GM18511 (cell line): ENCODE results near the gene NCOA3.
"Not testable (repeated sequence)": the region's sequence is repeated elsewhere in the genome, so short reads cannot be mapped to it uniquely, and the experiment has no call there.

Experiments
- ATAC-seq: cut with Tn5 transposase; IDR thresholded peaks from one replicate; pipeline ENCODE4 v1.9.1; 2021; ENCODE audit warnings: mild to moderate bottlenecking, moderate library complexity; ENCODE audit not compliant: unreplicated experiment

Gene NCOA3

GRCh38 chr20:47500082-47500481 lies 1.6 kb upstream of the NCOA3 start:
- ATAC-seq, result not testable (repeated sequence)

- no peak for ATAC-seq
Observed at GRCh38 chr20:47500554-47500953, 1.1 kb upstream of the NCOA3 start.

- ATAC-seq, result no peak
Observed at GRCh38 chr20:47501116-47501481, 588 bp upstream of the NCOA3 start.

- no peak for ATAC-seq
Observed at GRCh38 chr20:47502271-47503239, 868 bp downstream of the NCOA3 start.

GRCh38 chr20:47503685-47504084 lies 2.0 kb downstream of the NCOA3 start:
- ATAC-seq, result no peak

- ATAC-seq, result no peak
Observed at GRCh38 chr20:47506335-47506734, 4.6 kb downstream of the NCOA3 start.

GRCh38 chr20:47506850-47507249 lies 5.2 kb downstream of the NCOA3 start:
- ATAC-seq, result no peak

- not testable (repeated sequence) for ATAC-seq
Observed at GRCh38 chr20:47507275-47507981, 5.7 kb downstream of the NCOA3 start.

- ATAC-seq, result no peak
Observed at GRCh38 chr20:47508278-47508677, 6.6 kb downstream of the NCOA3 start.

- no peak for ATAC-seq
Observed at GRCh38 chr20:47509104-47509661, 7.5 kb downstream of the NCOA3 start.

- ATAC-seq, result no peak
Observed at GRCh38 chr20:47509685-47510084, 8.0 kb downstream of the NCOA3 start.

GRCh38 chr20:47515843-47516242 lies 14.2 kb downstream of the NCOA3 start:
- ATAC-seq, result no peak

GRCh38 chr20:47521059-47521808 lies 19.5 kb downstream of the NCOA3 start:
- no peak for ATAC-seq

GRCh38 chr20:47524015-47524784 lies 22.5 kb downstream of the NCOA3 start:
- ATAC-seq, result no peak

GRCh38 chr20:47527004-47527800 lies 25.5 kb downstream of the NCOA3 start:
- no peak for ATAC-seq

- ATAC-seq, result no peak
Observed at GRCh38 chr20:47529840-47530239, 28.2 kb downstream of the NCOA3 start.

- ATAC-seq, result no peak
Observed at GRCh38 chr20:47531458-47531857, 29.8 kb downstream of the NCOA3 start.

GRCh38 chr20:47532002-47532401 lies 30.3 kb downstream of the NCOA3 start:
- no peak for ATAC-seq

- no peak for ATAC-seq
Observed at GRCh38 chr20:47533518-47534062, 31.9 kb downstream of the NCOA3 start.
